Uterus (tissue), 2 donors: ENCODE data around the gene BLNK.

Experiments used
- POLR2A ChIP-seq, 2 donors: fragments of 450-650 bp; IDR thresholded peaks; one replicate each; pipeline ENCODE4 v1.6.1; 2016; ENCODE audit warnings: antibody characterized with exemption in 2 of 2, mild to moderate bottlenecking in 1 of 2, moderate library complexity in 1 of 2
- TF ChIP-seq, protein P1 (sequence below), 4 experiments: fragments of 200-600 bp in 2 of 4; fragments of 450-650 bp in 2 of 4; sonication (generic) in 2 of 4; IDR thresholded peaks; one replicate each; pipeline ENCODE4 v1.5.1; 2016 to 2019; ENCODE audit warnings: antibody characterized with exemption in 4 of 4, mild to moderate bottlenecking in 2 of 4, moderate library complexity in 1 of 4

DNA sequence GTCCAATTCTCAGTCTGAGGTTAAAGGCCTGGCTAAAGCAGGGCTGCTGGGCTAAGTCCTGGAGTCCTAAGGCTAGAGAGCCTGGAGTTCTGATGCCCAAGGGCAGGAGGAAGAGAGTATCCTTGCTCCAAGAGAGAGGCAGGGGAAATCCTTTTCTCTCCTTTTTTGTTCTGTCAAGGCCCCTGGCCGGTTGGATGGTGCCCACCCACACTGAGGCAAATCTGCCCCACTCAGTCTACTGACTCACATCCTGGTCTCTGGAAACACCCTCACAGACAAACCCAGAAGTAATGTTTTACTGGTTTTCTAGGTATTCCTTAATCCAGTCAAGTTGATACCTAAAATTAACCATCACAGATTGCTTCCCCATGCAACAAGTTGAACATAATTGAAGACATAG lies 118.3 kb downstream of the BLNK start:
- TF ChIP-seq, protein P1, sequence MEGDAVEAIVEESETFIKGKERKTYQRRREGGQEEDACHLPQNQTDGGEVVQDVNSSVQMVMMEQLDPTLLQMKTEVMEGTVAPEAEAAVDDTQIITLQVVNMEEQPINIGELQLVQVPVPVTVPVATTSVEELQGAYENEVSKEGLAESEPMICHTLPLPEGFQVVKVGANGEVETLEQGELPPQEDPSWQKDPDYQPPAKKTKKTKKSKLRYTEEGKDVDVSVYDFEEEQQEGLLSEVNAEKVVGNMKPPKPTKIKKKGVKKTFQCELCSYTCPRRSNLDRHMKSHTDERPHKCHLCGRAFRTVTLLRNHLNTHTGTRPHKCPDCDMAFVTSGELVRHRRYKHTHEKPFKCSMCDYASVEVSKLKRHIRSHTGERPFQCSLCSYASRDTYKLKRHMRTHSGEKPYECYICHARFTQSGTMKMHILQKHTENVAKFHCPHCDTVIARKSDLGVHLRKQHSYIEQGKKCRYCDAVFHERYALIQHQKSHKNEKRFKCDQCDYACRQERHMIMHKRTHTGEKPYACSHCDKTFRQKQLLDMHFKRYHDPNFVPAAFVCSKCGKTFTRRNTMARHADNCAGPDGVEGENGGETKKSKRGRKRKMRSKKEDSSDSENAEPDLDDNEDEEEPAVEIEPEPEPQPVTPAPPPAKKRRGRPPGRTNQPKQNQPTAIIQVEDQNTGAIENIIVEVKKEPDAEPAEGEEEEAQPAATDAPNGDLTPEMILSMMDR (IDR thresholded peaks at IDR 0.05), result no peak
- TF ChIP-seq POLR2A (IDR thresholded peaks at IDR 0.05), result no peak
